H1 (cell line): Measurements from ENCODE around the gene CCDC33. TPM values are rescaled to one million over a fixed set of nuclear protein-coding genes. Genes with fewer than 3 reads are reported as not detected.

Experiments used
- CTCF ChIA-PET: fragments of 300-600 bp; sonication (Branson Sonifier 250); formaldehyde crosslinking; loops from one replicate; lab custom pipeline; 2021; ENCODE audit not compliant: partially characterized antibody; lab: Charles Lee
- POLR2A ChIA-PET: fragments of 300-600 bp; sonication (Branson Sonifier 250); formaldehyde crosslinking; loops from one replicate; lab custom pipeline; 2021; ENCODE audit warnings: inconsistent platforms; ENCODE audit not compliant: partially characterized antibody; lab: Charles Lee
- DNase-seq, 2 experiments: peaks; one replicate each; pipeline versions ENCODE4 v3.0.0 to v3.0.0-alpha.2; 2010 to 2022; ENCODE audit warnings: low spot score in 2 of 2, low read depth in 1 of 2, mixed read lengths in 1 of 2
- FAIRE-seq: peaks from 2 replicates; lab custom pipeline; 2011; peaks lifted over from hg19 to GRCh38; lab: Jason Lieb, UNC
- H2AFZ ChIP-seq: 2 replicates; pipeline ENCODE4 v1.8.1; 2012; ENCODE audit warnings: low read length, inconsistent platforms
- H2AK5ac ChIP-seq: 2 replicates; pipeline ENCODE4 v1.6.1; 2013; ENCODE audit warnings: low read depth, low read length
- H2BK120ac ChIP-seq: replicated peaks from 2 replicates; pipeline ENCODE3; 2013; ENCODE audit warnings: low read depth, low read length, inconsistent platforms
- H2BK12ac ChIP-seq: 2 replicates; pipeline ENCODE4 v1.6.1; 2013; ENCODE audit warnings: low read depth, low read length
- H2BK15ac ChIP-seq: 2 replicates; pipeline ENCODE4 v1.6.1; 2013; ENCODE audit warnings: low read length
- H2BK20ac ChIP-seq: 2 replicates; pipeline ENCODE4 v1.6.1; 2013; ENCODE audit warnings: low read length
- H2BK5ac ChIP-seq: 2 replicates; pipeline ENCODE4 v1.6.1; 2013; ENCODE audit warnings: low read depth, low read length
- H3K14ac ChIP-seq: 2 replicates; pipeline ENCODE4 v1.6.1; 2013; ENCODE audit warnings: inconsistent platforms; ENCODE audit not compliant: insufficient read length
- H3K18ac ChIP-seq: 2 replicates; pipeline ENCODE4 v1.6.1; 2013; ENCODE audit warnings: low read length; ENCODE audit errors: extremely low read depth
- H3K23ac ChIP-seq: 2 replicates; pipeline ENCODE4 v1.6.1; 2013; ENCODE audit warnings: inconsistent platforms; ENCODE audit not compliant: insufficient read length
- H3K23me2 ChIP-seq: 2 replicates; pipeline ENCODE4 v1.6.1; 2013; ENCODE audit warnings: low read depth, low read length
- H3K27ac ChIP-seq: 2 replicates; pipeline ENCODE4 v1.6.1; 2011; ENCODE audit warnings: low read depth, low read length, inconsistent platforms
- H3K27me3 ChIP-seq, 4 experiments: replicated peaks in 1 of 4; 1 replicate in 1 of 4; 2 replicates in 3 of 4; pipeline versions ENCODE4 v1.6.1 to v1.8.1; 2011 to 2013; ENCODE audit warnings: low read length in 3 of 4, mild to moderate bottlenecking in 3 of 4, inconsistent platforms in 2 of 4, mixed read lengths in 2 of 4, moderate library complexity in 1 of 4; ENCODE audit not compliant: control insufficient read depth in 3 of 4, insufficient read depth in 3 of 4; ENCODE audit errors: extremely low read depth in 1 of 4
- H3K36me3 ChIP-seq, 4 experiments: 2 replicates each; pipeline versions ENCODE4 v1.6.1 to v1.8.1; 2011 to 2013; ENCODE audit warnings: mild to moderate bottlenecking in 4 of 4, low read length in 3 of 4, moderate library complexity in 2 of 4, control low read depth in 1 of 4, inconsistent platforms in 1 of 4; ENCODE audit not compliant: insufficient read depth in 4 of 4, control insufficient read depth in 2 of 4
- H3K4ac ChIP-seq: replicated peaks from 2 replicates; pipeline ENCODE3; 2013; ENCODE audit warnings: low read length, low read depth, mixed read lengths, inconsistent platforms; ENCODE audit not compliant: insufficient read length
- H3K4me1 ChIP-seq, 4 experiments: replicated peaks in 1 of 4; 1 replicate in 1 of 4; 2 replicates in 3 of 4; pipeline versions ENCODE4 v1.6.1 to v1.8.1; 2011 to 2013; ENCODE audit warnings: low read length in 3 of 4, inconsistent platforms in 2 of 4, mixed read lengths in 1 of 4; ENCODE audit not compliant: insufficient read depth in 4 of 4, control insufficient read depth in 3 of 4
- H3K4me2 ChIP-seq, 2 experiments: 2 replicates each; pipeline versions ENCODE4 v1.6.1 to v1.8.1; 2011 to 2013; ENCODE audit warnings: low read depth in 2 of 2, low read length in 2 of 2, control low read depth in 1 of 2, inconsistent platforms in 1 of 2, mild to moderate bottlenecking in 1 of 2; ENCODE audit not compliant: insufficient read depth in 1 of 2
- H3K4me3 ChIP-seq, 4 experiments: fragments of 200-600, 300-600 bp in 1 of 4; sonication (generic), shearing (Covaris generic), sonication (Bioruptor Twin) in 1 of 4; 2 replicates each; pipeline versions ENCODE4 v1.5.1 to v1.8.1; 2011 to 2016; ENCODE audit warnings: low read length in 4 of 4, low read depth in 3 of 4, control low read depth in 2 of 4, inconsistent platforms in 2 of 4, mild to moderate bottlenecking in 2 of 4, mixed read lengths in 1 of 4, moderate library complexity in 1 of 4; ENCODE audit not compliant: insufficient read depth in 2 of 4; ENCODE audit errors: extremely low read depth in 1 of 4
- H3K56ac ChIP-seq: replicated peaks from 2 replicates; pipeline ENCODE3; 2013; ENCODE audit warnings: low read depth, mild to moderate bottlenecking, mixed read lengths, low read length, inconsistent platforms; ENCODE audit not compliant: insufficient read length
- H3K79me1 ChIP-seq: 2 replicates; pipeline ENCODE4 v1.6.1; 2013; ENCODE audit warnings: low read depth, low read length, control low read depth
- H3K79me2 ChIP-seq, 2 experiments: 2 replicates each; pipeline versions ENCODE4 v1.6.1 to v1.8.1; 2012 to 2013; ENCODE audit warnings: low read length in 2 of 2, mild to moderate bottlenecking in 2 of 2, inconsistent platforms in 1 of 2; ENCODE audit not compliant: insufficient read depth in 2 of 2, control insufficient read depth in 1 of 2
- H3K9ac ChIP-seq, 4 experiments: replicated peaks in 1 of 4; 1 replicate in 1 of 4; 2 replicates in 3 of 4; pipeline versions ENCODE4 v1.6.1 to v1.8.1; 2011 to 2013; ENCODE audit warnings: low read depth in 3 of 4, low read length in 3 of 4, control low read depth in 2 of 4, mild to moderate bottlenecking in 2 of 4, moderate library complexity in 2 of 4, inconsistent platforms in 1 of 4; ENCODE audit errors: extremely low read depth in 1 of 4
- H3K9me3 ChIP-seq, 2 experiments: 2 replicates each; pipeline versions ENCODE4 v1.6.1 to v1.8.1; 2012 to 2013; ENCODE audit warnings: mild to moderate bottlenecking in 2 of 2, moderate library complexity in 2 of 2, control low read depth in 1 of 2, inconsistent platforms in 1 of 2, low read depth in 1 of 2, low read length in 1 of 2, mixed read lengths in 1 of 2; ENCODE audit not compliant: insufficient read depth in 2 of 2
- H4K20me1 ChIP-seq, 2 experiments: replicated peaks in 1 of 2; 2 replicates each; pipeline versions ENCODE3 to v1.8.1; 2011 to 2013; ENCODE audit warnings: inconsistent platforms in 2 of 2, low read length in 2 of 2, mild to moderate bottlenecking in 1 of 2; ENCODE audit not compliant: insufficient read depth in 2 of 2, control insufficient read depth in 1 of 2
- H4K5ac ChIP-seq: 2 replicates; pipeline ENCODE4 v1.6.1; 2013; ENCODE audit warnings: low read length, low read depth, mixed read lengths, inconsistent platforms; ENCODE audit not compliant: insufficient read length
- H4K8ac ChIP-seq: 2 replicates; pipeline ENCODE4 v1.8.0; 2013; ENCODE audit warnings: mild to moderate bottlenecking, moderate library complexity, low read length, inconsistent platforms; ENCODE audit not compliant: insufficient read depth; ENCODE audit errors: extremely low read depth
- H4K91ac ChIP-seq: replicated peaks from 2 replicates; pipeline ENCODE3; 2013; ENCODE audit warnings: low read length, mixed read lengths, inconsistent platforms; ENCODE audit not compliant: insufficient read length
- ASH2L ChIP-seq: fragments of 200-600, 300-600 bp; sonication (generic); IDR thresholded peaks from one replicate; pipeline ENCODE4 v1.7.1; 2017; ENCODE audit warnings: low read length
- E2F6 ChIP-seq: IDR thresholded peaks from 2 replicates; pipeline ENCODE4 v1.6.1; 2012; ENCODE audit warnings: inconsistent platforms
- GABPA ChIP-seq: IDR thresholded peaks from 2 replicates; pipeline ENCODE4 v1.6.1; 2011; ENCODE audit warnings: mild to moderate bottlenecking, low read length, moderate library complexity, borderline replicate concordance; ENCODE audit not compliant: insufficient read depth
- KDM1A ChIP-seq: fragments of 200-600, 300-600 bp; sonication (generic); IDR thresholded peaks from 2 replicates; pipeline ENCODE4 v1.7.1; 2016; ENCODE audit warnings: mild to moderate bottlenecking, low read length, borderline replicate concordance
- NANOG ChIP-seq: IDR thresholded peaks from 2 replicates; pipeline ENCODE4 v1.6.1; 2011; ENCODE audit warnings: low read length, low read depth, mild to moderate bottlenecking, inconsistent platforms; ENCODE audit not compliant: insufficient read depth, poor library complexity, severe bottlenecking
- PHF8 ChIP-seq: fragments of 200-600 bp; sonication (generic); conservative IDR thresholded peaks from 2 replicates; pipeline ENCODE4 v1.7.1; 2012; ENCODE audit warnings: low read depth, mild to moderate bottlenecking, inconsistent platforms, low read length, moderate library complexity
- POU5F1 ChIP-seq: IDR thresholded peaks from 2 replicates; pipeline ENCODE4 v1.6.1; 2011; ENCODE audit warnings: low read depth, mild to moderate bottlenecking, low read length, moderate library complexity
- SP1 ChIP-seq: IDR thresholded peaks from 2 replicates; pipeline ENCODE4 v1.6.1; 2011; ENCODE audit warnings: low read depth, low read length
- SP4 ChIP-seq: IDR thresholded peaks from 2 replicates; pipeline ENCODE4 v1.6.1; 2012; ENCODE audit warnings: low read length, inconsistent platforms
- YY1 ChIP-seq: IDR thresholded peaks from 2 replicates; pipeline ENCODE4 v1.6.1; 2011; ENCODE audit warnings: low read depth, mild to moderate bottlenecking, low read length
- ZNF274 ChIP-seq: IDR thresholded peaks from 2 replicates; pipeline ENCODE4 v1.7.0; 2012; ENCODE audit warnings: low read length, borderline replicate concordance; ENCODE audit errors: extremely low read depth
- WGBS, 2 experiments: shearing (Covaris generic) in 1 of 2; methylation state at CpG; one replicate each; pipeline versions ENCODE4 v1.1.6 to v1.1.7; 2013 to 2015; ENCODE audit warnings: low lambda C conversion rate in 2 of 2, mixed read lengths in 2 of 2, inconsistent platforms in 1 of 2, low coverage in 1 of 2, missing lambda C conversion rate in 1 of 2; ENCODE audit not compliant: insufficient replicate concordance in 2 of 2, insufficient coverage in 1 of 2, insufficient read length in 1 of 2; ENCODE audit errors: extremely low coverage in 1 of 2, missing lambda C conversion rate in 1 of 2; 5-methylcytosine and 5-hydroxymethylcytosine counted together
- polyA plus RNA-seq, 7 experiments: library from polyadenylated mRNA; depleted of rRNA in 3 of 7; stranded (reverse) in 5 of 7; unstranded in 2 of 7; fragments of >200 nt in 5 of 7; fragments of 200-250 nt in 2 of 7; gene quantifications; 1 replicate in 5 of 7; 2 replicates in 1 of 7; 4 replicates in 1 of 7; pipeline versions ENCODE4 v1.2.1 to v1.2.3, GENCODE V29; 2011 to 2013; ENCODE audit warnings: missing spikeins in 2 of 7, mixed read lengths in 2 of 7
- total RNA-seq: library from RNA; stranded (reverse); fragmentation: NEBNext Ultra II Directional; extraction: Animal tissue kit (Norgen Biotek cat#: 25700); gene quantifications from 2 replicates; pipeline ENCODE4 v1.2.1, GENCODE V29; 2021

Gene CCDC33
- total and polyA plus RNA-seq, 2 of the 8 experiments (the other 6 are each of a cell fraction or from before 2014, with no cell fraction given) = 2.0 to 2.7 TPM

- H3K9ac ChIP-seq = no peak overlapping the region
- ChIA-PET CTCF (interaction anchor here (0.7 to 2.2 kb wide), 6 partner anchors 14 to 175 kb away, joined by 3 to 8 read pairs (median 4); no protein-coding TSS in a partner anchor), POLR2A (interaction anchor here (0.8 to 7.0 kb wide), 3 partner anchors 7 to 12 kb away, joined by 3 to 58 read pairs (median 38); partner anchors contain the start of gene STRA6)
- no peak overlapping the region for H3K23ac ChIP-seq
- H3K4me2 ChIP-seq = peak overlapping the region; percentile 9 to 48
- peaks cover 32 to 41% (median 35%) of the 10 kb centered on the region in 4 experiments for H3K4me1 ChIP-seq
- FAIRE-seq (no peak), DNase-seq (no peak)
- no peaks in the 10 kb centered on the region for H3K79me2 ChIP-seq
- H3K56ac ChIP-seq = no peak overlapping the region
- peak overlapping the region; percentile 83 for H3K4ac ChIP-seq
- H2BK120ac ChIP-seq = peak overlapping the region; percentile 65
- H4K20me1 ChIP-seq = peaks cover 0 to 2% of the 10 kb centered on the region in 2 experiments
- peak overlapping the region in 1 of 4 experiments; percentile 23; a peak in 2 of 8 replicates for H3K4me3 ChIP-seq
- no peak overlapping the region for H2AFZ ChIP-seq
- H3K9me3 ChIP-seq = no peaks in the 10 kb centered on the region
- H3K23me2 ChIP-seq = peaks cover 2% of the 10 kb centered on the region
- peak overlapping the region; percentile 96 for H2BK20ac ChIP-seq
- H3K79me1 ChIP-seq = no peaks in the 10 kb centered on the region
- H2AK5ac ChIP-seq = peak overlapping the region; percentile 75; the same call in 1 of the 2 replicates
- H3K14ac ChIP-seq = no peak overlapping the region
- H3K36me3 ChIP-seq = no peaks in the 10 kb centered on the region
- H2BK15ac ChIP-seq = 0 out of 2 replicates have a peak overlapping the region, but pooled peaks have one; percentile 75
- H4K8ac ChIP-seq = no peak overlapping the region
- peak overlapping the region; percentile 96; the same call in 1 of the 2 replicates for H2BK5ac ChIP-seq
- peak overlapping the region; percentile 97; the same call in 1 of the 2 replicates for H2BK12ac ChIP-seq
- H3K18ac ChIP-seq = peak overlapping the region; percentile 83
- H4K5ac ChIP-seq = peak overlapping the region; percentile 5
- peaks cover 0 to 25% (median 18%) of the 10 kb centered on the region in 4 experiments; a peak in 6 of 7 replicates for H3K27me3 ChIP-seq
- no peak overlapping the region for H3K27ac ChIP-seq
- 45% methylated on average over 6 of the region's 6 CpGs; no CpG with 5 or more reads in 1 of the 2 experiments for WGBS, 2 experiments
- H4K91ac ChIP-seq = peak overlapping the region; percentile 22
- TF ChIP-seq SP1 (no peak), PHF8 (no peak), POU5F1 (no peak), SP4 (no peak), YY1 (0 out of 2 replicates have a peak, but pooled peaks have one; percentile 2), GABPA (no peak), NANOG (no peak), ZNF274 (no peak), ASH2L (peak; percentile 13), E2F6 (0 out of 2 replicates have a peak, but pooled peaks have one; percentile 3), KDM1A (peak; percentile 100)
Measured at GRCh38 chr15:74214324-74215021, 21.7 kb upstream of the CCDC33 start.
